GM18909 (cell line): Measurements from ENCODE around the gene SLC22A4.

Experiments used
- ATAC-seq: cut with Tn5 transposase; IDR thresholded peaks from one replicate; pipeline ENCODE4 v1.9.1; 2021; ENCODE audit warnings: mild to moderate bottlenecking; ENCODE audit not compliant: unreplicated experiment, poor library complexity

The SLC22A4 gene

DNA sequence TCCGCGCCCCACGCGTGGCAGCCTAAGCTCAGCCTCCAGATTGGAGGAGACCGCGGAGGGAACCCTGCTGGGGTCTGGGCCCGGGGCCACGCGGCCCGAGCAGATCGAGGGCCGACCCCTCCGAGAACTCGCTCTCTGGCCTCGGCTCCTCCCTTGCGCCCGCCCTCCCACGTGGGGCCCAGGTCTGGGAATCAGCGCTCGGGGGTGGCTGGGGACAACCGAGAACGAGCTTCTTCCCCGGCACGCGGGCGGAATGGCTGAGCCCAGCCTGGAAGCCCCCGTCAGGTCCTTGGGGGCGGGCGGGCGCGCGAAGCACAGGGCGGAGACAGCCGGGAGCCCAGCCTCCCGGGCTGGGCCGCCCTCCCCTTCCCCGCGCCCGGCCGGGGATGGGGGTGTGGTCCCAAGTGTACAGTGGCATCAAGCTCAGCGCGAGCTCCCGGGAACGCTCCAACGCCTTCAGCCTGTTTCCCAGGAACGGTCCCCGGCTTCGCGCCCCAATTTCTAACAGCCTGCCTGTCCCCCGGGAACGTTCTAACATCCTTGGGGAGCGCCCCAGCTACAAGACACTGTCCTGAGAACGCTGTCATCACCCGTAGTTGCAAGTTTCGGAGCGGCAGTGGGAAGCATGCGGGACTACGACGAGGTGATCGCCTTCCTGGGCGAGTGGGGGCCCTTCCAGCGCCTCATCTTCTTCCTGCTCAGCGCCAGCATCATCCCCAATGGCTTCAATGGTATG lies at the start of gene SLC22A4:
Gene SLC22A4 (plus strand): TSS at position 403 of the 736 bp plus-strand sequence. CDS start 223 bp downstream, at position 626.
- peak; percentile 72 for ATAC-seq

DNA sequence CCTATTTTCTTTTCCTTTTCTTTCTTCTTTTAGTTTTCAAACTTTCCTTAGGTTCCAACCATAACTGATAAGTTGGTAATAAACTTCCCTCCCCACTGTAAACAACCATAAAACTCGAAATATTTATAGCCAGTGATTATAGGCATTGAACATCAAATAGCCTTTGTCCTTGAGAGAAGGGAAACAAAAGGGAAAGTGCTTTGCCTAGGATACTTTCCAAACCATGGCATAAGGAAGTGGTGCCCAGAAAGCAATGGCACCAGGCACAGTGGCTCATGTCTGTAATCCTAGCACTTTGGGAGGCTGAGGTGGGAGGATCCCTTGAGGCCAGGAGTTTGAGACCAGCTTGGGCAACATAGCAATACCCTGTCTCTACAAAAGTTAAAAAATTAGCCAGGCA lies 48.6 kb upstream of the SLC22A4 start:
- no peak for ATAC-seq

DNA sequence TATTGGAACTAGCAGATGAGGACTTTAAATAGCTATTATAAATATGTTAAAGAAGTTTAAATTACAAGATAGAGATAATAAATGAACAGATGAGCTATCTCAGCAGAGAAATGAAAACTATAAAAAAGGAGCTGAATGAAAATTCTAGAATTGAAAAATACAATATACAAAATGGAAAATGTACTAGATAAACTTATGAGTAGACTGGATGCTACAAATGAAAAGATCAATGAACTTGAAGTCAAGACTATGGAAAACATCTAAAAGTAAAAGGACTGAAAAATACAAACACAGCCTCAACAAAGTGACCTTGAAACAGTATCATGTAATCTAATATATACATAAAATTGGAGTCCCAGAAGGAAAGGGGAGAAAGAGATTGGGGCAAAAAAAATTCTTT lies 47.4 kb upstream of the SLC22A4 start:
- no peak for ATAC-seq

DNA sequence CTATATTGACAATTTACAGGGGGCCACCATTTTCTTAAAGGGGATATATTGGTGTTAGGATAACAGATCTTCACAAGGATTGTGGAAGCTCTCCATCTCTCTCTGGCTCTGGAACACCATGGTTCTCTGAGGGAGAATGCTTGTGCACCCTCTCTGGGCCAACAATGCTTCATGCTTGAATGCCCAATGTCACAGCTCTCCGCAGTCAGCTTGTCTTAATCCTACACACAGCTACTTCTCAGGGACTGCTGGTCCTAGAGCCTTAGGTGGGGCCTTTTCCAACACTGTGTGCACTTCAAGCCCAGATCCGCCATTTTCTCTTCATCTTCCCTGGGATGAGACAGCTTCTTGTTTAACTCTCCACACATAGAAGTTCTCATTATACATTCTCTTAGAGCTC lies 43.6 kb upstream of the SLC22A4 start:
- ATAC-seq: no peak

- ATAC-seq: no peak
Observed at GRCh38 chr5:132251220-132251725, 42.9 kb upstream of the SLC22A4 start.

DNA sequence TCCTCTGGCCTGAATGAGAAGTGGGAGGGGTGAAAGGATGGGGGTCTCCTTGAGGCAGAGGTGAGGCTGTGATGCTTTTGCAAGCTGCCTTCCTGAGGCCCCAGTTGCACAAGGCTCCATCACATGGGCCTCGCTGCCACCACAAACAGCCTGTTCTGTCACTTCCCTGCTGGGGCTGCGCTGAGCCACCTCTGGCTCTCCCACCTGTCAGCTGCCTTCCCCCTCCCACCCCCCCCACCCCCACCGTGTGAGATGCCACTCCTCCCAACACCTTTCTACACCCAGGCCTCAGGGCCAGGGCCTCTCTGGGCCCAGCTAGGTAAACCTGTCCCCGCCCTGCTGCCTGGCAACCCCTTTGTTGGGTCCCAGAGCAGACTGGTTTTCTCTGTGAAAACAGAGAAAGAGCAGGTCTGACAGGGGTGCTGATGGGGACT lies 41.2 kb upstream of the SLC22A4 start:
- ATAC-seq: no peak

DNA sequence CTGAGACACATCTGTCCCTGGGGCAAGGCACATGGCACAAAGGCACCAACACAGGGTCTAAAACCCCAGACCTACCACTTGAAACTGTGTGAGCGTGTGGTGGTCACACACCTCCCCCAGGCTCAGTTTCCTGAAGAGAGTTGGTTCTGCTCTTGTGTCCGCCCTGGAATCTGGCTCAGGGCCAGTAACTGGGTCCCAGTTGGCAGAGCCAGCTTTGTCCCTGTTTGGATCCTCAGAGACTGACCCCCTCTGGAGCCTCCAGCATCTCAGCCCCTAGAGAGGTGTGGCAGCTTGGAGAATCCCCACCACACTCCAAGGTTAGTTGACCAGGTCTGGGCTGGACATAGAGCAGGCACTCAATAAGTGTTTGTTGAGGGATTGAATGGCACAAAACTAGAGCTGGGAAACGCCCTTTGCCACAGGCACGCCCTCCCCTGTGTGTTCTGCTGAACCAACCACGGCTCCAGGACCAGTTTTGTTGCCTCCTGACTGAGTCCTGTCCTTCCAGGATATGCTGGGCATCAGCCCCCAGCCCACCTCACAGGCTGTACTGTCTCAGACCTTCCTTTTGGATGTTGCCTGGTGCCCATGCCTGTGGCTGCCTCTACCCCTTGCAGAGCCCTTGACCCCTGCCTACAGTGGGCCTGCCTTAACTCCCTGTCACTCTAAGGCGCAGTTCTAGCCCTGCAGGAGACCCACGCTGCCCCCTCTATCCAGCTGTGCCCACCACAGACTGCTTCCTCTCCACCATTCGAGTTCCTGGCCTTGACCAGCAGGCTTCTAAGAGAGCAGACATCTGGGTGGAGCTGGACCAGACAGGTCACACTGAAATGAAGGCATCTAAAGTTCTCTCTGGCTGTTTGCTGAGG lies 40.5 kb upstream of the SLC22A4 start:
- ATAC-seq: no peak

GRCh38 chr5:132254321-132254977 lies 39.7 kb upstream of the SLC22A4 start:
- no peak for ATAC-seq

DNA sequence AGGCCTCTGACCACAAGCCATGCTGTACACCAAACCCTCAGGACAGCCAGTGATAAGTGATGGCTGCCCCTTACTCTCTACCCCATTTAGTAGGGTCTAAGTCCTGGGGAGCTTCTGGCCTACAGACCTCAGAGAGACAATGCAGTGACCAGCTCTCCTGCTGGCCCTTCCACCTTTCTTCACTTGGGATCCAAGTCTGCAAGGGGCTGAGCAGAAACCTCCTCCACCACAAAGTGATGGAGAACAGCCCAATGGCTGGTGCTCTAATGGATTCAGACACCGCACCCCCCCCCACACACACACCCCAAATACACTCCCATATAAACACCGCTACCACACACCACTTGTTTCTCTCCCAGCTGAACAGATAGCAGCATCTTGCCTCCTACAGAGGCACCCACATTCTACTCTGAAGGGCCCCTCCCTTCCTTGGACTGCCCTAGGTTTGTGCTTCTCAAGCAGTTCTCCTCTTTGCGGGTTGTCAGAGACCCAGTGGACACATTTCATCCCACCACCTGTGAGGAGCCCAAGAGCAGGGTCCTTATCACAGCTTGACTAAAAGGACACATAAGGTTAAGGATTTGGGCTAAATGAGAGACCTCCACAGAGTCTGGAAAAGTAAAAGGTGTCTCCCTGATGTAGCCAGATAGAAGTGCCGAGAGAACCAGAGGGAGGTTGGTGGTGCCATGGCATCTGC lies 38.0 kb upstream of the SLC22A4 start:
- ATAC-seq: no peak

DNA sequence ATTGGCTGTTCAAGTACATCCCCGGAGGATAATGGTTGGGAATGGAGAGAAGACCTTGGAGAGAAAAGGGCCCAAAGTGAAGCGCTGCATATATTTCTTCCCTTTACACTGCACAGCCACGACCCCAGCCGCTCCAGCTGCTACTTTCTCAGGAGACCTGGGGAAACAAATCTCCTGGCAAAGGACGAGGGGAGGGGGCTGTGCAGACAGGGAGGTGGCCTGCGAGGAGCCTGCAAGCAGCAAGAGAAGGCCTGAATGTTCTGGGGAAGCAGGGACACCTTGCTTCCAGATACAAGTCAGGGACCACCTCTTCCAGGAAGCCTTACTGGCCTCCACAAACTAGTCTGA lies 37.4 kb upstream of the SLC22A4 start:
- no peak for ATAC-seq

DNA sequence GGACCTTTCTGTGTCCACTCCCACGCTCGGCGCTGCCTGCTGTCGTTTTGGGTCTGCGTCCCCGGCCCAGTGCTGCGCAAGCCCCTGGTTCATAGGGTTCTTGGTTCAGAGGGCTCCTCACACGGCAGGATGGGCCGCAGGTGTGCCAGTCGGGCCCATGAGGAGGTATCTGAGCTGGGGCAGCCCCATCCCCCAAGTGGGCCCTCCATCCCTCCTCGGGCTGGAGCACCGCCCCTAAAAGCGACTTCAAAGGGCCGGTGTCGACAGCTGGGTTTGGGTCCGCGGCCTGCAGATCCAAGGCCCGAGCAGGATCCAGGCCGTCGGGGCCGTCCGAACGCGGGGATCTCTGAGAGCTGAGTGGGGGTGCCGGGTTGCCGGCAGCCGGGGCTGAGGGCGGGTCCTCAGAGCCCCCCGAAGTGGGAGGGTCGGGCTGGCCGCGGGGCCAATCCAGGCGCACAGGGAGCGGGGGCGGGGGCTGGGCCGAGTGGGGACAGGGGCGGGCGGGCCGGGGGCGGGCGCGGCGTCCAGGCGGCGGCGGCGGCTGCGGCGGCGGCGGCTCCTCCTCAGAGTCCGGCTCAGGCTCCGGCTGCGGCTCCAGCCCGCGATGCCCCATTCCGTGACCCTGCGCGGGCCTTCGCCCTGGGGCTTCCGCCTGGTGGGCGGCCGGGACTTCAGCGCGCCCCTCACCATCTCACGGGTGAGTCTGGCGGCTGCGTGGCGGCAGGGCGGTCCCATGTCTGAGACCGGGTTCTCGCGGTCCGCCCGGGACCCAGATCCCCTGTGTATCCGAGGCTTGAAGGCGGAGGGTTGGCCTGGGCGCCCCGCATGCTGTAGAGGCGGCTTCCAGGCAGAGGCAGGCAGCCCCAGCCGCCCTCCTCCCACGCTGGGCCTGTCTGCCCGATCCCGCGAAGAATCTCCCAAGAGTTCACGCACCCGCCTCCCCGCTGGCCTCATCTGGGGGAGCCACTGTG lies 36.8 kb upstream of the SLC22A4 start, which contains the start of gene PDLIM4:
Gene PDLIM4 (plus strand): TSS at position 566 of the 971 bp plus-strand sequence. CDS start 39 bp downstream, at position 605.
- ATAC-seq: no peak

DNA sequence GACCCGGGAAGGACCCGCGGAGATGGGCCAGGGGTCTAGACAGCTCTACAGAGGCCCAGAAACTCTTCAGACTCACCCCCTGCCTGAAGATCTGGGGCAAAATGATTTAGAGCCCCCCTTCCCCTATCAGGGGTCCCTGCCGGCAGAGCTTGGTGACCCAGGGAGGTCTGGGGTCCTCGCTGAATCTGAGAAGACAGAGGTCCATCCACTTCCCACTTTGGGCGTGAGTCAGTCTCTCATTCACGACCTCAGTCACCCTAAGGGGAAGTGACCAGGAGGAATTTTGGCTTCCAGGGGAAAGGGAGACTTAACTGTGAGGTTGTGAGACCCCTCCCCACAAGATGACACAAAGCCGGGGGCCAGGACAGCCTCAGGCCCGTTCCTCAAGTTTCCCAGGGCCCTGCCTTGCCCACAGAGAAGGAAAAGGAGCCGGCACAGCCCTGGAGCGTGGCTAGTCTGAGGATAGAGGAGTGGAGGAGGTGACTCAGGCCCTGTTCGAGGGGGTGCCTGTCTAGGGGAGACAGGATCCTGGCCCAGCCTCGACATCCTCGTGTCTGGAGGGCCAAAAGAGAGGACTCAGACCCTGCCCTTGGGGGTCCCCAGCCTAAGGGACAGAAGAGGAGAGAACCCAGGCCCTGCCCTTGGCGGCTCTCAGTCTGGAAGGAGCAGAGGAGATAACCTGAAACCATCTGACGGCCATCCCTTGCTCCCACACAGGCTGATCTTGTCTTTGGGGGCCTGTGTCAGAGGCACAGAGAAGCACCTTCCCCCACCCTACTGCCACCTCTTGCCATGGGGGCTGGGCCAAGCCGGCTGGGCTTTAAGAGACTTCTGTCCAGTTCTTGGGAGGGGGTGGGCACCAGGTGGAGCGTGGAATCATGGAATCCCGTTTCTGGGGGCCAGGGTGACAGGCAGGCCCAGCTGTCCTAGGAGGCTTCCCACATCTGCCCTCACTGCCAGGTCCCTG lies 35.8 kb upstream of the SLC22A4 start:
- ATAC-seq: no peak

DNA sequence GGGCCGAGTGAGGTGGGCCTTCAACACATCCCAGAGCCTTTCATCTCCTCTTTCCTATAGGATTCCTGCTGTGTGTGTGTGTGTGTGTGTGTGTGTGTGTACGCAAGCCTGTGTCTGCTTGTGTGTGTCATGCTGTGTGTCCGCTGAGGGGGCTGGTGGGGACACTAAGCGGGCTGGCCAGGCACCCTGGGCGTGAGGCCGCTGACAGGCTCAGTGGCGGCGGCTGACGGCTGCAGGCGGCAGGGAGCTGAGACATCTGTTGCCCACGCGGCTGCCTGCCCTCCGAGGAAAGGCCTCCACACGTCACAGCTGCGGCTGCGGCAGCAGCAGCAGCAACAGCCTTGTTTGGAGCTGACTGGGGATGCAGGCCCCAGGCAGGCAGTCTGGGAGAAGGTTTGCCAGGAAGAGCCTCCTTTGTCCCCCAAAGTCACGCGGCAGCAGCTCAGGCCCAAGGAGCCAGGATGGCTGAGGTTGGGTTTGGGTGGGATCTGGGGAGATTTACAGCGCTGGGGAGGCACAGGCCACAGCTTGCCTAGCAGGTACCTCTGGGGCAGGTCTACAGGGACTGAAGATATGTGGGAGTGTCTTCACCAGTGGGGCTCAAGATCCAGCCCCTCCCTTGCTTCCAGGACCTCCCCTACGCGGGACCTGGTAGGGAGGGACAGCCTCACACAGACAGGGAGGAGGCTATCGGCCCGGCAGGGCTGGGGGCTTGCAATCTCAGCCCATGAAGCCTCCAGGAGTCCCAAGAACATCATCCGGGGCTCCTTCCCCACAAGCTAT lies 34.9 kb upstream of the SLC22A4 start:
- no peak for ATAC-seq

GRCh38 chr5:132260051-132260450 lies 34.1 kb upstream of the SLC22A4 start:
- ATAC-seq: no peak

GRCh38 chr5:132260714-132261551 lies 33.3 kb upstream of the SLC22A4 start:
- no peak for ATAC-seq
